ENCODE data around the gene RIF1. TPM values are rescaled to one million over a fixed set of nuclear protein-coding genes. Genes with fewer than 3 reads are reported as not detected.
A peak's percentile ranks its signal among the peaks of the same experiment; 100 is the strongest.

RIF1 gene
- total RNA-seq, 1 experiment from 2014 or later: 123 TPM

GRCh38 chr2:151410485-151410834 is 758 bp downstream of the RIF1 start:
- H3K27me3 ChIP-seq (ENCODE audit: insufficient read depth, low read length): no peaks in the 10 kb centered on the region
- H3K56ac ChIP-seq (ENCODE audit: insufficient read length, low read depth, low read length): no peak overlapping the region
- no peak overlapping the region for H2BK20ac ChIP-seq (ENCODE audit: low read depth, low read length, poor library complexity, severe bottlenecking)
- no peaks in the 10 kb centered on the region for H3K23me2 ChIP-seq (ENCODE audit: insufficient read length, low read depth, low read length, poor library complexity, severe bottlenecking)
- Mint-ChIP-seq H3K36me3 (ENCODE audit: insufficient read depth in 1 of 3, low read depth in 3 of 3) (peaks cover 23 to 51% (median 42%) of the 10 kb centered on the region in 3 experiments), H3K4me1 (peaks cover 8 to 19% of the 10 kb centered on the region in 2 experiments), H3K9me3 (peaks cover 3 to 8% of the 10 kb centered on the region in 2 experiments), H3K27ac (peak overlapping the region; percentile 96 to 100 (median 97)), H3K27me3 (ENCODE audit: low read depth) (no peaks in the 10 kb centered on the region), H3K4me3 (peak overlapping the region; percentile 94 to 99)
- peaks cover 2% of the 10 kb centered on the region for H4K20me1 ChIP-seq (ENCODE audit: control insufficient read depth, insufficient read depth, insufficient read length)
- H2AFZ ChIP-seq (ENCODE audit: low read length): no peak overlapping the region
- no peak overlapping the region for H3K4ac ChIP-seq (ENCODE audit: low read depth, low read length)
- peak overlapping the region; percentile 84 for H4K91ac ChIP-seq (ENCODE audit: insufficient read length, low read depth, low read length)
- H2BK12ac ChIP-seq (ENCODE audit: insufficient read length, low read depth, low read length): no peak overlapping the region
- peak overlapping the region; percentile 92 for H3K27ac ChIP-seq (ENCODE audit: insufficient read length, low read depth, low read length)
- no peak overlapping the region for H4K5ac ChIP-seq (ENCODE audit: insufficient read length, low read depth, low read length)
- TF ChIP-seq, protein P1, sequence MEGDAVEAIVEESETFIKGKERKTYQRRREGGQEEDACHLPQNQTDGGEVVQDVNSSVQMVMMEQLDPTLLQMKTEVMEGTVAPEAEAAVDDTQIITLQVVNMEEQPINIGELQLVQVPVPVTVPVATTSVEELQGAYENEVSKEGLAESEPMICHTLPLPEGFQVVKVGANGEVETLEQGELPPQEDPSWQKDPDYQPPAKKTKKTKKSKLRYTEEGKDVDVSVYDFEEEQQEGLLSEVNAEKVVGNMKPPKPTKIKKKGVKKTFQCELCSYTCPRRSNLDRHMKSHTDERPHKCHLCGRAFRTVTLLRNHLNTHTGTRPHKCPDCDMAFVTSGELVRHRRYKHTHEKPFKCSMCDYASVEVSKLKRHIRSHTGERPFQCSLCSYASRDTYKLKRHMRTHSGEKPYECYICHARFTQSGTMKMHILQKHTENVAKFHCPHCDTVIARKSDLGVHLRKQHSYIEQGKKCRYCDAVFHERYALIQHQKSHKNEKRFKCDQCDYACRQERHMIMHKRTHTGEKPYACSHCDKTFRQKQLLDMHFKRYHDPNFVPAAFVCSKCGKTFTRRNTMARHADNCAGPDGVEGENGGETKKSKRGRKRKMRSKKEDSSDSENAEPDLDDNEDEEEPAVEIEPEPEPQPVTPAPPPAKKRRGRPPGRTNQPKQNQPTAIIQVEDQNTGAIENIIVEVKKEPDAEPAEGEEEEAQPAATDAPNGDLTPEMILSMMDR (conservative IDR thresholded peaks at IDR 0.05): no peak
- H3K23ac ChIP-seq (ENCODE audit: insufficient read length, low read depth, low read length): no peak overlapping the region
- peak overlapping the region; percentile 52 for H3K18ac ChIP-seq (ENCODE audit: insufficient read length, low read depth, low read length)
- H2BK5ac ChIP-seq (ENCODE audit: insufficient read length, low read length): no peak overlapping the region
- H3K9me3 ChIP-seq (ENCODE audit: control insufficient read depth, low read depth, low read length): no peaks in the 10 kb centered on the region
- no peak overlapping the region for H2AK5ac ChIP-seq (ENCODE audit: insufficient read length, low read length)
- WGBS (ENCODE audit: extremely low coverage, insufficient read length, low lambda C conversion rate): no CpG with 5 or more reads among the region's 21 CpGs
- H3T11ph ChIP-seq (ENCODE audit: low read length): no peak overlapping the region
- H2BK120ac ChIP-seq (ENCODE audit: low read depth, low read length, poor library complexity, severe bottlenecking): no peak overlapping the region
- H3K9ac ChIP-seq (ENCODE audit: extremely low read depth, insufficient read length, low read length): peak overlapping the region; percentile 99
- H3K79me1 ChIP-seq (ENCODE audit: insufficient read depth, low read depth, low read length, poor library complexity, severe bottlenecking): peaks cover 4% of the 10 kb centered on the region
- no peak overlapping the region for H2BK15ac ChIP-seq (ENCODE audit: low read depth, low read length)
- peak overlapping the region; percentile 27 for H3K4me2 ChIP-seq (ENCODE audit: insufficient read depth, insufficient read length, low read length)
- H3K4me1 ChIP-seq (ENCODE audit: insufficient read depth, low read length): no peaks in the 10 kb centered on the region
- peak overlapping the region; percentile 100 for H3K14ac ChIP-seq (ENCODE audit: insufficient read depth, low read length)
- no peak for DNase-seq
- H4K8ac ChIP-seq (replicated peaks; ENCODE audit: insufficient read length, low read depth, low read length): no peak overlapping the region
- peaks cover 17% of the 10 kb centered on the region; the same call in 1 of the 2 replicates for H3K79me2 ChIP-seq (ENCODE audit: insufficient read depth, low read length)
